Activated naive CD8-positive, alpha-beta T cell (primary cell): ENCODE data around the gene PDLIM1.
"Not testable (repeated sequence)": the region's sequence is repeated elsewhere in the genome, so short reads cannot be mapped to it uniquely, and the experiment has no call there.

ENCODE experiments used
- H3K27ac Mint-ChIP-seq: one replicate; pipeline ENCODE4 v1.8.0; 2021; ENCODE audit warnings: mixed read lengths
- H3K27me3 Mint-ChIP-seq: one replicate; pipeline ENCODE4 v1.8.0; 2021; ENCODE audit warnings: mixed read lengths
- H3K36me3 Mint-ChIP-seq: one replicate; pipeline ENCODE4 v1.8.0; 2021; ENCODE audit warnings: mixed read lengths
- H3K4me1 Mint-ChIP-seq: one replicate; pipeline ENCODE4 v1.8.0; 2021; ENCODE audit warnings: low read depth, mixed read lengths
- H3K4me3 Mint-ChIP-seq: one replicate; pipeline ENCODE4 v1.8.0; 2021; ENCODE audit warnings: mild to moderate bottlenecking, mixed read lengths
- H3K9me3 Mint-ChIP-seq: one replicate; pipeline ENCODE4 v1.8.0; 2021; ENCODE audit warnings: low read depth, mixed read lengths

Gene PDLIM1

GRCh38 chr10:95248989-95249388 lies 41.8 kb downstream of the PDLIM1 start:
- no peaks in the 10 kb centered on the region for H3K36me3 Mint-ChIP-seq
- no peak overlapping the region for H3K4me3 Mint-ChIP-seq
- no peak overlapping the region for H3K27ac Mint-ChIP-seq
- H3K9me3 Mint-ChIP-seq = no peaks in the 10 kb centered on the region
- H3K4me1 Mint-ChIP-seq = no peaks in the 10 kb centered on the region
- H3K27me3 Mint-ChIP-seq = peaks cover 13% of the 10 kb centered on the region

GRCh38 chr10:95247881-95248583 lies 42.8 kb downstream of the PDLIM1 start:
- H3K36me3 Mint-ChIP-seq = no peaks in the 10 kb centered on the region
- H3K27ac Mint-ChIP-seq = no peak overlapping the region
- no peaks in the 10 kb centered on the region for H3K4me1 Mint-ChIP-seq
- no peaks in the 10 kb centered on the region for H3K9me3 Mint-ChIP-seq
- no peak overlapping the region for H3K4me3 Mint-ChIP-seq
- H3K27me3 Mint-ChIP-seq = peaks cover 13% of the 10 kb centered on the region

- Mint-ChIP-seq H3K27ac (no peak overlapping the region), H3K4me1 (no peaks in the 10 kb centered on the region), H3K9me3 (no peaks in the 10 kb centered on the region), H3K4me3 (no peak overlapping the region), H3K36me3 (no peaks in the 10 kb centered on the region), H3K27me3 (peaks cover 8% of the 10 kb centered on the region)
Measured at GRCh38 chr10:95247200-95247880, 43.5 kb downstream of the PDLIM1 start.

GRCh38 chr10:95246582-95247051 lies 44.2 kb downstream of the PDLIM1 start:
- H3K4me1 Mint-ChIP-seq = no peaks in the 10 kb centered on the region
- no peak overlapping the region for H3K27ac Mint-ChIP-seq
- no peaks in the 10 kb centered on the region for H3K9me3 Mint-ChIP-seq
- H3K27me3 Mint-ChIP-seq = peaks cover 8% of the 10 kb centered on the region
- H3K4me3 Mint-ChIP-seq = no peak overlapping the region
- H3K36me3 Mint-ChIP-seq = no peaks in the 10 kb centered on the region

GRCh38 chr10:95245425-95246055 lies 45.3 kb downstream of the PDLIM1 start:
- H3K27ac Mint-ChIP-seq = no peak overlapping the region
- H3K4me1 Mint-ChIP-seq = no peaks in the 10 kb centered on the region
- H3K4me3 Mint-ChIP-seq = no peak overlapping the region
- peaks cover 4% of the 10 kb centered on the region for H3K27me3 Mint-ChIP-seq
- no peaks in the 10 kb centered on the region for H3K36me3 Mint-ChIP-seq
- H3K9me3 Mint-ChIP-seq = no peaks in the 10 kb centered on the region

GRCh38 chr10:95244152-95244551 lies 46.7 kb downstream of the PDLIM1 start:
- no peaks in the 10 kb centered on the region for H3K9me3 Mint-ChIP-seq
- no peaks in the 10 kb centered on the region for H3K4me1 Mint-ChIP-seq
- no peaks in the 10 kb centered on the region for H3K36me3 Mint-ChIP-seq
- no peak overlapping the region for H3K27ac Mint-ChIP-seq
- H3K4me3 Mint-ChIP-seq = no peak overlapping the region
- H3K27me3 Mint-ChIP-seq = no peaks in the 10 kb centered on the region

- H3K9me3 Mint-ChIP-seq = no peaks in the 10 kb centered on the region
- H3K27me3 Mint-ChIP-seq = no peaks in the 10 kb centered on the region
- H3K4me3 Mint-ChIP-seq = no peak overlapping the region
- H3K27ac Mint-ChIP-seq = no peak overlapping the region
- no peaks in the 10 kb centered on the region for H3K36me3 Mint-ChIP-seq
- H3K4me1 Mint-ChIP-seq = no peaks in the 10 kb centered on the region
Measured at GRCh38 chr10:95243318-95243617, 47.5 kb downstream of the PDLIM1 start.

GRCh38 chr10:95242581-95243317 lies 48.1 kb downstream of the PDLIM1 start:
- H3K27ac Mint-ChIP-seq = no peak overlapping the region
- H3K4me1 Mint-ChIP-seq = no peaks in the 10 kb centered on the region
- H3K9me3 Mint-ChIP-seq = no peaks in the 10 kb centered on the region
- H3K27me3 Mint-ChIP-seq = no peaks in the 10 kb centered on the region
- H3K4me3 Mint-ChIP-seq = no peak overlapping the region
- no peaks in the 10 kb centered on the region for H3K36me3 Mint-ChIP-seq

GRCh38 chr10:95241533-95241932 lies 49.3 kb downstream of the PDLIM1 start:
- H3K4me1 Mint-ChIP-seq = peaks cover 5% of the 10 kb centered on the region
- no peak overlapping the region for H3K27ac Mint-ChIP-seq
- no peaks in the 10 kb centered on the region for H3K36me3 Mint-ChIP-seq
- no peaks in the 10 kb centered on the region for H3K9me3 Mint-ChIP-seq
- no peaks in the 10 kb centered on the region for H3K27me3 Mint-ChIP-seq
- H3K4me3 Mint-ChIP-seq = no peak overlapping the region

GRCh38 chr10:95240811-95241210 lies 50.0 kb downstream of the PDLIM1 start:
- H3K36me3 Mint-ChIP-seq = no peaks in the 10 kb centered on the region
- H3K27me3 Mint-ChIP-seq = no peaks in the 10 kb centered on the region
- peaks cover 12% of the 10 kb centered on the region for H3K4me1 Mint-ChIP-seq
- H3K27ac Mint-ChIP-seq = no peak overlapping the region
- no peaks in the 10 kb centered on the region for H3K9me3 Mint-ChIP-seq
- H3K4me3 Mint-ChIP-seq = no peak overlapping the region

GRCh38 chr10:95240096-95240495 lies 50.7 kb downstream of the PDLIM1 start:
- H3K4me3 Mint-ChIP-seq, H3K27ac Mint-ChIP-seq, H3K27me3 Mint-ChIP-seq, H3K36me3 Mint-ChIP-seq, H3K9me3 Mint-ChIP-seq: not testable (repeated sequence)
- peaks cover 12% of the 10 kb centered on the region for H3K4me1 Mint-ChIP-seq

- Mint-ChIP-seq H3K9me3 (no peaks in the 10 kb centered on the region), H3K4me1 (peaks cover 14% of the 10 kb centered on the region), H3K27me3 (no peaks in the 10 kb centered on the region), H3K27ac (no peak overlapping the region), H3K4me3 (no peak overlapping the region), H3K36me3 (no peaks in the 10 kb centered on the region)
Measured at GRCh38 chr10:95237376-95238170, 53.2 kb downstream of the PDLIM1 start.

- H3K9me3 Mint-ChIP-seq = no peaks in the 10 kb centered on the region
- H3K27ac Mint-ChIP-seq = peak overlapping the region; percentile 81
- no peaks in the 10 kb centered on the region for H3K27me3 Mint-ChIP-seq
- peaks cover under 1% of the 10 kb centered on the region for H3K36me3 Mint-ChIP-seq
- peaks cover 14% of the 10 kb centered on the region for H3K4me1 Mint-ChIP-seq
- H3K4me3 Mint-ChIP-seq = no peak overlapping the region
Measured at GRCh38 chr10:95236068-95236903, 54.5 kb downstream of the PDLIM1 start.

- H3K27ac Mint-ChIP-seq = peak overlapping the region; percentile 81
- no peak overlapping the region for H3K4me3 Mint-ChIP-seq
Measured at GRCh38 chr10:95235676-95236067, 55.1 kb downstream of the PDLIM1 start.

More at GRCh38 chr10:95235676-95236067, 55.1 kb downstream of the PDLIM1 start:
- peaks cover 2% of the 10 kb centered on the region for H3K36me3 Mint-ChIP-seq
- no peaks in the 10 kb centered on the region for H3K9me3 Mint-ChIP-seq
- H3K27me3 Mint-ChIP-seq = peaks cover under 1% of the 10 kb centered on the region
- peaks cover 20% of the 10 kb centered on the region for H3K4me1 Mint-ChIP-seq
